Lower leg skin (tissue), 4 donors: ENCODE results near the gene ADGRA1. TPM values are rescaled to one million over a fixed set of nuclear protein-coding genes. Genes with fewer than 3 reads are reported as not detected.

Experiments
- DNase-seq, 2 donors: peaks; one replicate each; pipeline ENCODE4 v3.0.0-alpha.2; 2019; ENCODE audit warnings: low spot score in 2 of 2
- H3K4me3 ChIP-seq: fragments of 200-600 bp; sonication (generic); 2 replicates; pipeline ENCODE4 v1.5.1; 2017; ENCODE audit warnings: mild to moderate bottlenecking, low read depth; ENCODE audit not compliant: poor library complexity, severe bottlenecking
- POLR2A ChIP-seq, 2 donors: fragments of 450-650 bp; IDR thresholded peaks; one replicate each; pipeline ENCODE4 v1.6.1; 2016 to 2017; ENCODE audit warnings: antibody characterized with exemption in 2 of 2, mild to moderate bottlenecking in 1 of 2, moderate library complexity in 1 of 2
- WGBS, 2 donors: methylation state at CpG; one replicate each; pipeline ENCODE4 v1.1.5; 2018; 5-methylcytosine and 5-hydroxymethylcytosine counted together
- intact Hi-C: fragments of 100-400 bp; cut with DNase I; formaldehyde crosslinking; loops from one replicate; pipeline ENCODE4 v1.15.0; 2023; ENCODE audit warnings: low total_unique reads
- total RNA-seq, 4 donors: library from RNA; depleted of rRNA; stranded (reverse); fragments of >200 nt; gene quantifications; one replicate each; pipeline ENCODE4 v1.1.0, GENCODE V29; 2016
- TF ChIP-seq, protein P1 (sequence below), 3 donors: fragments of 450-650 bp; IDR thresholded peaks; one replicate each; pipeline ENCODE4 v1.5.1; 2016; ENCODE audit warnings: antibody characterized with exemption in 3 of 3, mild to moderate bottlenecking in 3 of 3, moderate library complexity in 2 of 3

Gene ADGRA1
- total RNA-seq, 4 donors from 2014 or later = not detected

DNA sequence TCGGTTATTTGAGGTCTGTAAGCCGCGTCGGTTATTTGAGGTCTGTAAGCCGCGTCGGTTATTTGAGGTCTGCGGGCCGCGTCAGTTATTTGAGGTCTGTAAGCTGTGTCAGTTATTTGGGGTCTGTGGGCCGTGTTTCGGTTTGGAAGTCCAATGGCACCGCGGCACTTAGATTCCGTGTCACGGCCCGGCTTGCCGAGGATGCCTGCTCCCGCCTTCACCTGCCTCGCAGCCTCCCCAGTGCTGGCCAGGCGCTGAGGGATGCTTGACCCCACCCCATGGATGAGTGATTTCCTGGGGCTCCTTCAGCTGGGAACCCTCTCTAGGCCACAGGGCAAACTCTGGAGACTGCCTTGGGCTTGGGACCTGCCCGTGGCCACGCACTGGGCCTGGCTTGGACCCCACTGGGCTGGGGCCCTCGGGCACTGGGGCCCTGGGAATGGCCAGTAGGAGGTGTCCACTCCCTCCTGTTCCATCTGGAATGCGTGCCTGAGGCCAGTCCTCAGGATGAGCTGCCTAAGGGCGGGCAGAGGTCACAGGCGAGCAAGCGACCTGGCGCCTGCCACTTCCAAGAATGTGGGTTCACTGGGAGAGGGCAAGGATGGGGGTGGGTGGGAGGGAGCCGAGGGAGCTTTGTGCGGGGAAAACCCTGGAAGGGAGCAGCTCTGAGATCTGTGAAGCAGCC lies 25.6 kb downstream of the ADGRA1 start:
- no peak overlapping the region for H3K4me3 ChIP-seq
- TF ChIP-seq, protein P1, sequence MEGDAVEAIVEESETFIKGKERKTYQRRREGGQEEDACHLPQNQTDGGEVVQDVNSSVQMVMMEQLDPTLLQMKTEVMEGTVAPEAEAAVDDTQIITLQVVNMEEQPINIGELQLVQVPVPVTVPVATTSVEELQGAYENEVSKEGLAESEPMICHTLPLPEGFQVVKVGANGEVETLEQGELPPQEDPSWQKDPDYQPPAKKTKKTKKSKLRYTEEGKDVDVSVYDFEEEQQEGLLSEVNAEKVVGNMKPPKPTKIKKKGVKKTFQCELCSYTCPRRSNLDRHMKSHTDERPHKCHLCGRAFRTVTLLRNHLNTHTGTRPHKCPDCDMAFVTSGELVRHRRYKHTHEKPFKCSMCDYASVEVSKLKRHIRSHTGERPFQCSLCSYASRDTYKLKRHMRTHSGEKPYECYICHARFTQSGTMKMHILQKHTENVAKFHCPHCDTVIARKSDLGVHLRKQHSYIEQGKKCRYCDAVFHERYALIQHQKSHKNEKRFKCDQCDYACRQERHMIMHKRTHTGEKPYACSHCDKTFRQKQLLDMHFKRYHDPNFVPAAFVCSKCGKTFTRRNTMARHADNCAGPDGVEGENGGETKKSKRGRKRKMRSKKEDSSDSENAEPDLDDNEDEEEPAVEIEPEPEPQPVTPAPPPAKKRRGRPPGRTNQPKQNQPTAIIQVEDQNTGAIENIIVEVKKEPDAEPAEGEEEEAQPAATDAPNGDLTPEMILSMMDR (IDR thresholded peaks at IDR 0.05) = no peak
- no peak for TF ChIP-seq POLR2A (IDR thresholded peaks at IDR 0.05)
- intact Hi-C loops = no loop called here
- no peak for DNase-seq
- WGBS, 2 donors = 89 to 90% methylated on average over 30 to 31 of the region's 31 CpGs

DNA sequence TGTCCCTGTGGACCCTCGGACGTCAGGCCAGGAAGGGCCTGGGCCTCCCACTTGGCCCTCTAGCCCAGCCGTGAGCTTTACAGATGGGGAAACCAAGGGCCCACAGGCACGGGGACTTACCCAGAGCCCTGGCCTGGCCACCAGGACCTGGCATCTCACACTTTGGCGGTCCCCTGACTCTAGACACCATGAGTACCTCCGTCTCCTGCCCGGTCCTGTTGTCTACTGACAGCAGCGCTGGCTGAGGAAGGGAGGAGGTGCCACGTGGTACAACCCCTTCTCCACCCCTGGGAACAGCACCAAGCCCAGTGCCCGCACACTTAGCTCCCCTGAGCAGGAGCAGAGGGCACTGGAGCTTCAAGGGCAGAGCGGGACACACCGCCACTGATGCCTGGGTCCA lies 26.1 kb downstream of the ADGRA1 start:
- intact Hi-C loops = no loop called here
- H3K4me3 ChIP-seq = no peak overlapping the region
- WGBS, 2 donors = 83 to 88% methylated on average over 8 to 12 of the region's 12 CpGs
- no peak for TF ChIP-seq POLR2A (IDR thresholded peaks at IDR 0.05)
- TF ChIP-seq, protein P1 (IDR thresholded peaks at IDR 0.05) = no peak
- DNase-seq = no peak

DNA sequence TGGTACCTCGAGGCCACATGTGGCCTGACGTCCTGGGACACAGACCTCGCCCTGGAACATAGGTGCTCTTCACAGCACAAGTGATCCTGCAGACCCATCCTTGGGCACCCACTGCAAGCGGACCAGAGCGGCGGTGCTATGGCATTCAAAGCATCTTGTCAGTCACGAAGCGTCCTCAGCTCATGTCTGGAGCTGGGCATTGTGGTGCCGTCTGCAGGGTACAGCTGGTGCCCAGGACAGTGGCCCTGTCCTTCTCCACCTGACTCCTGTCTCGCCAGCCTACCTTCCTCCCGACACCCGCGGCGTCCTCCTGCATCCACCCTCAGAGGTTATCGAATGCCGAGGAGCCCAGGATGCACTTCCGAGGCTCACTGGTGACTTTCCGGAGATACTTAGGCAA lies 26.5 kb downstream of the ADGRA1 start:
- DNase-seq = no peak
- 83 to 87% methylated on average over 14 to 18 of the region's 18 CpGs for WGBS, 2 donors
- intact Hi-C loops = no loop called here
- TF ChIP-seq POLR2A (IDR thresholded peaks at IDR 0.05) = no peak
- TF ChIP-seq, protein P1 (IDR thresholded peaks at IDR 0.05) = no peak
- H3K4me3 ChIP-seq = no peak overlapping the region

- TF ChIP-seq, protein P1 (IDR thresholded peaks at IDR 0.05) = no peak
- TF ChIP-seq POLR2A (IDR thresholded peaks at IDR 0.05) = no peak
- WGBS, 2 donors = 81 to 82% methylated on average over 23 to 27 of the region's 33 CpGs
- no peak for DNase-seq
- H3K4me3 ChIP-seq = no peak overlapping the region
- intact Hi-C loops = no loop called here
These were observed 27.2 kb downstream of the ADGRA1 start for GRCh38 chr10:133114726-133115452.

- TF ChIP-seq, protein P1 (IDR thresholded peaks at IDR 0.05) = no peak
- no peak for TF ChIP-seq POLR2A (IDR thresholded peaks at IDR 0.05)
- H3K4me3 ChIP-seq = no peak overlapping the region
- intact Hi-C loops = no loop called here
- 64 to 71% methylated on average over 8 to 13 of the region's 13 CpGs for WGBS, 2 donors
- no peak for DNase-seq
These were observed 27.7 kb downstream of the ADGRA1 start for GRCh38 chr10:133115453-133115842.
